Upper lobe of right lung (tissue), 1 donor: ENCODE measurements around the gene TMEM163. TPM values are rescaled to one million over a fixed set of nuclear protein-coding genes. Genes with fewer than 3 reads are reported as not detected.

Experiments used
- ATAC-seq: fragments of 200-7000 bp; cut with Tn5 transposase; one replicate; pipeline ENCODE4 v1.9.1; 2020; ENCODE audit warnings: mild to moderate bottlenecking, moderate library complexity
- DNase-seq: peaks from one replicate; pipeline ENCODE4 v3.0.0-alpha.2; 2020
- H3K27ac ChIP-seq: fragments of 200-600 bp; one replicate; pipeline ENCODE4 v1.8.0; 2022
- H3K27me3 ChIP-seq: fragments of 200-600 bp; one replicate; pipeline ENCODE4 v1.8.0; 2022; ENCODE audit warnings: mild to moderate bottlenecking
- H3K36me3 ChIP-seq: fragments of 200-600 bp; one replicate; pipeline ENCODE4 v1.8.0; 2022
- H3K4me1 ChIP-seq: fragments of 200-600 bp; one replicate; pipeline ENCODE4 v1.8.0; 2022
- H3K4me3 ChIP-seq: fragments of 200-600 bp; one replicate; pipeline ENCODE4 v1.8.0; 2022; ENCODE audit warnings: mild to moderate bottlenecking
- H3K9me3 ChIP-seq: fragments of 200-600 bp; one replicate; pipeline ENCODE4 v1.8.0; 2022
- intact Hi-C: fragments of 100-400 bp; cut with DNase I; formaldehyde crosslinking; loops from one replicate; pipeline ENCODE4 v1.11.0; 2022
- long read RNA-seq: library from polyadenylated mRNA; unstranded; transcript quantifications from one replicate; pipeline ENCODE4 v2.0.0, GENCODE V29; 2021
- total RNA-seq: library from RNA; stranded (reverse); fragmentation: NEBNext Ultra II Directional; extraction: Animal tissue kit (Norgen Biotek cat#: 25700); gene quantifications from one replicate; pipeline ENCODE4 v1.2.1, GENCODE V29; 2021
- TF ChIP-seq, protein P1 (sequence below): fragments of 200-600 bp; IDR thresholded peaks from one replicate; pipeline ENCODE4 v1.8.0; 2022; ENCODE audit warnings: antibody characterized with exemption
- donor health status: DM: no; HTN: yes; CAD: no; lungs with severe emphysema.

TMEM163 gene
- total RNA-seq: 34.6 TPM
- long read RNA-seq, full-length matches to known transcripts: 64 of 72 reads
- long read RNA-seq, partial matches to known transcripts: 2 of 72 reads
- long read RNA-seq, other reads (novel, unspliced or antisense): 6 of 72 reads

DNA sequence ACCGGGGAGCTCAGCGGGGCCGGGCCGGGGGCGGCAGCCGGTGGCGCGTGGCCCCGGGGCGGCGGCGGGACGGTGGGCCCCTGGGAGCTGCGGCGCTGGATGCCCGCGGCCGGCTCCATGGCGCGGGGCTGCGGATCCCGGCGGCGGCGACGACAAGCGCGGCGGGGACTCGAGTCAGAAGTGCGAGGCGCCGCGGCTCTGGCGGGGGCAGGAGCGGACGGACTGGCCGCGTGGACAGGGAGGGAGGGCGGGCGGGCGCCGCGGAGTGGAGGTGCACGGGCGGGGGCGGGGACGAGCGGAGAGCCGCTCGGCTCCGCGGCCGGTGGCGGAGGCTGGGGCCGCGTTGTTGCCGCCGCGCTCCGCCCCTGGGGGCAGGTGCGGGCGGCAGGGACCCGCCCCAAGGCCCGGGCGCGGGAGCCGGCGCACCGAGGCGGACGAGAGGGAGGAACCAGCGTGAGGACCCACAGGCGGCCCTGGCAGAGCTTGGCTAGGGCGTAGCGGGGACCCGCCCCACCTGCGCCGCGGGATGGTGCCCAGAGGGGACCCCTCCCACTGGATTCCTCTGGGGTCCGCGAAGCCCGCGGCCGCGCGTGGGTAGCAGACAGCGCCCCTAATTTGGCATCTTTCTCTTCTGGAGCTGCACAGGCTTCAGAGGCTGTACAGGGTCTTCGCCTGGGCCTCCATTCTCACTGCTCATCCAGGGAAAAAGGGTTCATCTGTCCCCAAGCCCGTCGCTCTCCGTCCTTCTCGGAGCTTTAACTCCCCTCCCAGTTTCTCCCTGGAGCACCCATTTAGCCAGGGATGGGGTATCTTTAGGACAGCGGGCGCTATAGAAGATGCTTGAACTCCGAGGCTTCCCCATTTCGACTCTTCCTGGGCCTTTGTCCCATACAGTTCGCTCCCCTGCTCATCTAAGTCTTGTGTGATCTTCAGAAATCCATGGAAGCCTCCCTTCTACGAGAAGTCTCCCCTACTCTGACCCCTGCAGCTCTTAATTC, at the start of gene TMEM163:
TSS of gene TMEM163 (minus strand) at position 184 of the 998 bp plus-strand sequence.
- intact Hi-C loops: no loop called here
- Histone ChIP-seq H3K9me3 (no peaks in the 10 kb centered on the region), H3K27ac (peak within 1 kb of the TSS; percentile 19), H3K36me3 (no peaks in the 10 kb centered on the region), H3K4me1 (peaks cover 6% of the 10 kb centered on the region), H3K27me3 (peaks cover 41% of the 10 kb centered on the region), H3K4me3 (peak within 1 kb of the TSS; percentile 56)
- DNase-seq (peak; percentile 81), ATAC-seq (peak; percentile 91)
- TF ChIP-seq, protein P1, sequence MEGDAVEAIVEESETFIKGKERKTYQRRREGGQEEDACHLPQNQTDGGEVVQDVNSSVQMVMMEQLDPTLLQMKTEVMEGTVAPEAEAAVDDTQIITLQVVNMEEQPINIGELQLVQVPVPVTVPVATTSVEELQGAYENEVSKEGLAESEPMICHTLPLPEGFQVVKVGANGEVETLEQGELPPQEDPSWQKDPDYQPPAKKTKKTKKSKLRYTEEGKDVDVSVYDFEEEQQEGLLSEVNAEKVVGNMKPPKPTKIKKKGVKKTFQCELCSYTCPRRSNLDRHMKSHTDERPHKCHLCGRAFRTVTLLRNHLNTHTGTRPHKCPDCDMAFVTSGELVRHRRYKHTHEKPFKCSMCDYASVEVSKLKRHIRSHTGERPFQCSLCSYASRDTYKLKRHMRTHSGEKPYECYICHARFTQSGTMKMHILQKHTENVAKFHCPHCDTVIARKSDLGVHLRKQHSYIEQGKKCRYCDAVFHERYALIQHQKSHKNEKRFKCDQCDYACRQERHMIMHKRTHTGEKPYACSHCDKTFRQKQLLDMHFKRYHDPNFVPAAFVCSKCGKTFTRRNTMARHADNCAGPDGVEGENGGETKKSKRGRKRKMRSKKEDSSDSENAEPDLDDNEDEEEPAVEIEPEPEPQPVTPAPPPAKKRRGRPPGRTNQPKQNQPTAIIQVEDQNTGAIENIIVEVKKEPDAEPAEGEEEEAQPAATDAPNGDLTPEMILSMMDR: no peak

GRCh38 chr2:134766583-134766982, 47.8 kb upstream of the TMEM163 start:
- DNase-seq (no peak), ATAC-seq (no peak)
- intact Hi-C loops: no loop called here
- Histone ChIP-seq H3K27me3 (no peaks in the 10 kb centered on the region), H3K36me3 (no peaks in the 10 kb centered on the region), H3K4me3 (no peak overlapping the region), H3K4me1 (no peaks in the 10 kb centered on the region), H3K27ac (no peak overlapping the region), H3K9me3 (no peaks in the 10 kb centered on the region)
- TF ChIP-seq, protein P1: no peak

- intact Hi-C loops: no loop called here
- DNase-seq (no peak), ATAC-seq (no peak)
- no peak overlapping the region for H3K4me3 ChIP-seq
- H3K4me1 ChIP-seq: no peaks in the 10 kb centered on the region
- no peaks in the 10 kb centered on the region for H3K9me3 ChIP-seq
- TF ChIP-seq, protein P1: no peak
- no peaks in the 10 kb centered on the region for H3K36me3 ChIP-seq
- no peaks in the 10 kb centered on the region for H3K27me3 ChIP-seq
- H3K27ac ChIP-seq: no peak overlapping the region
Measured at GRCh38 chr2:134765987-134766386, 47.2 kb upstream of the TMEM163 start.

DNA sequence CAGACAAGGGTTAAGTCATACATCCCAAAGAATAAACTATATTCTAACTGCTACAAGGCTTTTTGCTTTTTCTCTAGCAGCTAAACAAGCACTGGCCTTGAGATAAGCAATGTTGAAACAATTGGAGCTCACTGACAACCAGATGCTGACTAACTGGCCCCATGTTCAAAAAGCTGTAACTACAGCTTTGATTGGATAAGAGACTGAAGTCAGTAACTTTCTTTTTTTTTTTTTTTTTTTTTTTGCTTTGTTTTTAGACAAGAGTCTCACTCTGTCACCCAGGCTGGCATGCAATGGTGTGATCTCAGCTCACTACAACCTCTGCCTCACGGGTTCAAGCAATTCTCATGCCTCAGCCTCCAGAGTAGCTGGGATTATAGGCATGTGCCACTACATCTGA, 45.4 kb upstream of the TMEM163 start:
- no peak for ATAC-seq

DNA sequence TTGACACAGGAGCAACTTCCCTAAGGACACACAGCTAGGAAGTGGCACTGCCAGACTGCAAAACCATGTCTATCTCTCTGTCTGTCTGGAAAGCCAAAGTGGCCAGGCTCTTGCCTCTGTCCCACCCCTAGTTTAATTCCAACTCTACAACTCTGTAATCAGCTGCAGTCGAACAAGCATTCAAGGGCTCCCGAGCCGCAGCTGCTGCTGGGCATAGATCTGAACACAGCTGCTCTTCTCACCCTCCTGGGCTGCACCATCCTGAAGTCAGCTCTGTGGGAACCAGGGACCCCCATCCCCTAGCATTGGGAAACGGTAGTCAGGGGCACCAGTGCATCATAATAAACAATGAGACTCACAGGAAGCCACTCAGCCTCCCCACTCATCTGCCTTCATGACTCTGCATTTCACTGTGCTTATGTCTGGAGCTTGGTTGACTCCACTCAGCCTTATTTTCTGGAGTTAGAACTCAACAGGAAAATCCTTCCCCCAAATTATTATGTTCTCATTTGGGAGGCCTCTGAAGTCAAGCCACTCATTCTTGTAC, 44.4 kb upstream of the TMEM163 start:
- Histone ChIP-seq H3K27me3 (no peaks in the 10 kb centered on the region), H3K36me3 (no peaks in the 10 kb centered on the region), H3K27ac (no peak overlapping the region), H3K9me3 (no peaks in the 10 kb centered on the region), H3K4me3 (no peak overlapping the region), H3K4me1 (no peaks in the 10 kb centered on the region)
- intact Hi-C loops: no loop called here
- peak; percentile 12 for ATAC-seq
- no peak for DNase-seq
- TF ChIP-seq, protein P1: no peak

More for the DNA sequence above, 45.4 kb upstream of the TMEM163 start:
- no peaks in the 10 kb centered on the region for H3K27me3 ChIP-seq
- no peak for DNase-seq
- H3K4me1 ChIP-seq: no peaks in the 10 kb centered on the region
- no peaks in the 10 kb centered on the region for H3K9me3 ChIP-seq
- no peak overlapping the region for H3K27ac ChIP-seq
- H3K36me3 ChIP-seq: no peaks in the 10 kb centered on the region
- intact Hi-C loops: no loop called here
- H3K4me3 ChIP-seq: no peak overlapping the region
- TF ChIP-seq, protein P1: no peak
